ENCODE measurements around the gene CORO7.

- TF ChIP-seq GATA2 (IDR thresholded peaks at IDR 0.05; ENCODE audit: low read depth, low read length) (no peak), GATA3 (IDR thresholded peaks at IDR 0.05; ENCODE audit: low read depth, low read length) (no peak)
These were observed 76.0 kb downstream of the CORO7 start for GRCh38 chr16:4340443-4340842.

Measured in SH-SY5Y (cell line).